ENCODE results near the gene ENPEP. TPM values are rescaled to one million over a fixed set of nuclear protein-coding genes. Genes with fewer than 3 reads are reported as not detected.
A peak's percentile ranks its signal among the peaks of the same experiment; 100 is the strongest.

The ENPEP gene
- total RNA-seq, 4 donors from 2014 or later, result 0.30 to 1.6 (median 0.86) TPM

GRCh38 chr4:110503270-110504083, 27.5 kb downstream of the ENPEP start:
- no peak for DNase-seq
- Histone ChIP-seq H3K4me1 (peaks cover 0 to 8% (median 0%) of the 10 kb centered on the region in 3 donors), H3K27me3 (no peaks in the 10 kb centered on the region), H3K4me3 (no peak overlapping the region), H3K36me3 (no peaks in the 10 kb centered on the region), H3K9me3 (no peaks in the 10 kb centered on the region), H3K27ac (no peak overlapping the region)
- TF ChIP-seq POLR2A (IDR thresholded peaks at IDR 0.05), result no peak
- TF ChIP-seq, protein P1, sequence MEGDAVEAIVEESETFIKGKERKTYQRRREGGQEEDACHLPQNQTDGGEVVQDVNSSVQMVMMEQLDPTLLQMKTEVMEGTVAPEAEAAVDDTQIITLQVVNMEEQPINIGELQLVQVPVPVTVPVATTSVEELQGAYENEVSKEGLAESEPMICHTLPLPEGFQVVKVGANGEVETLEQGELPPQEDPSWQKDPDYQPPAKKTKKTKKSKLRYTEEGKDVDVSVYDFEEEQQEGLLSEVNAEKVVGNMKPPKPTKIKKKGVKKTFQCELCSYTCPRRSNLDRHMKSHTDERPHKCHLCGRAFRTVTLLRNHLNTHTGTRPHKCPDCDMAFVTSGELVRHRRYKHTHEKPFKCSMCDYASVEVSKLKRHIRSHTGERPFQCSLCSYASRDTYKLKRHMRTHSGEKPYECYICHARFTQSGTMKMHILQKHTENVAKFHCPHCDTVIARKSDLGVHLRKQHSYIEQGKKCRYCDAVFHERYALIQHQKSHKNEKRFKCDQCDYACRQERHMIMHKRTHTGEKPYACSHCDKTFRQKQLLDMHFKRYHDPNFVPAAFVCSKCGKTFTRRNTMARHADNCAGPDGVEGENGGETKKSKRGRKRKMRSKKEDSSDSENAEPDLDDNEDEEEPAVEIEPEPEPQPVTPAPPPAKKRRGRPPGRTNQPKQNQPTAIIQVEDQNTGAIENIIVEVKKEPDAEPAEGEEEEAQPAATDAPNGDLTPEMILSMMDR (IDR thresholded peaks at IDR 0.05), result no peak
- intact Hi-C loops (cut with DNase I), result no loop called here
- WGBS, 2 donors, result 28 to 30% methylated on average over 5 of the region's 5 CpGs

DNA sequence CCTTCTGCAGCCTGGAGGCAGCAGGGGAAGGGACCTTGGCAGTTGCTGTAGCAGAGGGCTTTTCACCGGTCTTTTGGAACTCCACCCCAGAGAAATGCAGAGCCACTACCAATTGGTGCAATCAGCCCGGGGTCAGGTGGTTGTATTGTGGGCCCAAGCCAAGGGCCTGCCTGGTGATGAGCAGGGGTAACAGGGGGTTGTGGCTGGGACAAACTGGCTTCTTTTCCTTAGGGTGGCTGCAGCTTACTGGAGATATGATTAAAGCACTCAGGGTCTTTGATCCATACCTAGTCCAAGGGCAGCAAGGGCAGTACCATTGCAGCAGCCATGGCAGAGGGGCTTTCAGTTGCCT, 28.1 kb downstream of the ENPEP start:
- 20% methylated on average over 1 of the region's 2 CpGs; no CpG with 5 or more reads in 1 of the 2 donors for WGBS, 2 donors
- Histone ChIP-seq H3K27me3 (no peaks in the 10 kb centered on the region), H3K9me3 (no peaks in the 10 kb centered on the region), H3K4me1 (peaks cover 0 to 8% (median 0%) of the 10 kb centered on the region in 3 donors), H3K4me3 (no peak overlapping the region), H3K36me3 (no peaks in the 10 kb centered on the region), H3K27ac (no peak overlapping the region)
- intact Hi-C loops (cut with DNase I), result no loop called here
- no peak for TF ChIP-seq POLR2A (IDR thresholded peaks at IDR 0.05)
- TF ChIP-seq, protein P1 (IDR thresholded peaks at IDR 0.05), result no peak
- no peak for DNase-seq

- WGBS, 2 donors, result 79 to 88% methylated on average over 2 of the region's 2 CpGs
- Histone ChIP-seq H3K27ac (no peak overlapping the region), H3K36me3 (no peaks in the 10 kb centered on the region), H3K4me3 (no peak overlapping the region), H3K4me1 (peaks cover 0 to 8% (median 0%) of the 10 kb centered on the region in 3 donors), H3K9me3 (no peaks in the 10 kb centered on the region), H3K27me3 (no peaks in the 10 kb centered on the region)
- intact Hi-C loops (cut with DNase I), result no loop called here
- no peak for DNase-seq
- TF ChIP-seq, protein P1 (IDR thresholded peaks at IDR 0.05), result no peak
- no peak for TF ChIP-seq POLR2A (IDR thresholded peaks at IDR 0.05)
Observed at GRCh38 chr4:110505440-110505839, 29.5 kb downstream of the ENPEP start.

GRCh38 chr4:110508827-110509710, 33.1 kb downstream of the ENPEP start:
- intact Hi-C loops (cut with DNase I), result no loop called here
- no peak for DNase-seq
- no peak for TF ChIP-seq POLR2A (IDR thresholded peaks at IDR 0.05)
- TF ChIP-seq, protein P1 (IDR thresholded peaks at IDR 0.05), result peak in 2 of 6 experiments; percentile 17 to 48
- H3K4me3 ChIP-seq, result no peak overlapping the region
- no peak overlapping the region for H3K27ac ChIP-seq
- no peaks in the 10 kb centered on the region for H3K9me3 ChIP-seq
- no peaks in the 10 kb centered on the region for H3K36me3 ChIP-seq
- H3K4me1 ChIP-seq, result peaks cover 0 to under 1% (median 0%) of the 10 kb centered on the region in 3 donors
- WGBS, 2 donors, result 84 to 87% methylated on average over 4 of the region's 4 CpGs
- H3K27me3 ChIP-seq, result no peaks in the 10 kb centered on the region

GRCh38 chr4:110510277-110510676, 34.3 kb downstream of the ENPEP start:
- DNase-seq, result no peak
- 74 to 79% methylated on average over 2 of the region's 2 CpGs for WGBS, 2 donors
- intact Hi-C loops (cut with DNase I), result no loop called here
- Histone ChIP-seq H3K4me1 (peaks cover 0 to 1% (median 0%) of the 10 kb centered on the region in 3 donors), H3K36me3 (no peaks in the 10 kb centered on the region), H3K4me3 (no peak overlapping the region), H3K27ac (no peak overlapping the region), H3K27me3 (no peaks in the 10 kb centered on the region), H3K9me3 (no peaks in the 10 kb centered on the region)
- no peak for TF ChIP-seq POLR2A (IDR thresholded peaks at IDR 0.05)

All from esophagus squamous epithelium (tissue), 5 donors.